Measurements from ENCODE around the gene PGLYRP2. TPM values are rescaled to one million over a fixed set of nuclear protein-coding genes. Genes with fewer than 3 reads are reported as not detected.

Gene PGLYRP2
- total RNA-seq, 1 donor: not detected

GRCh38 chr19:15427991-15428471 is 51.3 kb downstream of the PGLYRP2 start:
- no peak overlapping the region for H3K4me2 ChIP-seq (ENCODE audit: insufficient read depth, low read length)
- no peak overlapping the region for H3K27ac ChIP-seq (ENCODE audit: low read depth, low read length)
- H2AFZ ChIP-seq (ENCODE audit: low read length): no peak overlapping the region
- H3K9me3 ChIP-seq (ENCODE audit: low read depth, low read length): no peaks in the 10 kb centered on the region
- no peaks in the 10 kb centered on the region for H3K27me3 ChIP-seq (ENCODE audit: insufficient read depth, low read length)
- TF ChIP-seq, protein P1, sequence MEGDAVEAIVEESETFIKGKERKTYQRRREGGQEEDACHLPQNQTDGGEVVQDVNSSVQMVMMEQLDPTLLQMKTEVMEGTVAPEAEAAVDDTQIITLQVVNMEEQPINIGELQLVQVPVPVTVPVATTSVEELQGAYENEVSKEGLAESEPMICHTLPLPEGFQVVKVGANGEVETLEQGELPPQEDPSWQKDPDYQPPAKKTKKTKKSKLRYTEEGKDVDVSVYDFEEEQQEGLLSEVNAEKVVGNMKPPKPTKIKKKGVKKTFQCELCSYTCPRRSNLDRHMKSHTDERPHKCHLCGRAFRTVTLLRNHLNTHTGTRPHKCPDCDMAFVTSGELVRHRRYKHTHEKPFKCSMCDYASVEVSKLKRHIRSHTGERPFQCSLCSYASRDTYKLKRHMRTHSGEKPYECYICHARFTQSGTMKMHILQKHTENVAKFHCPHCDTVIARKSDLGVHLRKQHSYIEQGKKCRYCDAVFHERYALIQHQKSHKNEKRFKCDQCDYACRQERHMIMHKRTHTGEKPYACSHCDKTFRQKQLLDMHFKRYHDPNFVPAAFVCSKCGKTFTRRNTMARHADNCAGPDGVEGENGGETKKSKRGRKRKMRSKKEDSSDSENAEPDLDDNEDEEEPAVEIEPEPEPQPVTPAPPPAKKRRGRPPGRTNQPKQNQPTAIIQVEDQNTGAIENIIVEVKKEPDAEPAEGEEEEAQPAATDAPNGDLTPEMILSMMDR (IDR thresholded peaks at IDR 0.05; ENCODE audit: extremely low read depth, low read depth, low read length): no peak
- peaks cover 30% of the 10 kb centered on the region for H3K36me3 ChIP-seq (ENCODE audit: insufficient read depth, low read length)
- peaks cover 25% of the 10 kb centered on the region for H4K20me1 ChIP-seq (ENCODE audit: insufficient read depth, low read length)
- H3K79me2 ChIP-seq (ENCODE audit: insufficient read depth, low read length): peaks cover 54% of the 10 kb centered on the region
- no peak overlapping the region for H3K4me3 ChIP-seq (ENCODE audit: insufficient read depth, low read length)
- DNase-seq (ENCODE audit: insufficient read length, low spot score, missing footprints): peak; percentile 72
- peaks cover 15% of the 10 kb centered on the region for H3K4me1 ChIP-seq (ENCODE audit: insufficient read depth, low read length)

DNA sequence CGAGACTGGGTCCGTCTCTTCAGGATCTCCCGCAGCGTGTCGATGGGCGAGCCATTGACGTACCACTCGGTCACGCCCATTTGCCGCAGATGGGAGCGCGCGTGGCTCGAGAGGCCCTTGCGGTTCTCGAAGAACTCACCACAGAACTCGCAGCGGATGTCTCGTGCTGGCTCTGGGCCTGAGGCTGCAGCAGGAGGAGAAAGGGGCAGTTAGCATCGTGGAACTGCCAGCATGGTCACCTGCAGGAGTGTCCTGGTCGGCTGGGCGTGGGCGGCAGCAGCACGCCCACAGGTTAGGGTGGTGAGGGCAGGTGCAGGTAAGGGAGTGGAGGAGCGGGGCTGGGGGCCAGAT is 52.0 kb downstream of the PGLYRP2 start:
- TF ChIP-seq, protein P1 (IDR thresholded peaks at IDR 0.05; ENCODE audit: extremely low read depth, low read depth, low read length): no peak
- peak; percentile 80 for DNase-seq (ENCODE audit: insufficient read length, low spot score, missing footprints)
- Histone ChIP-seq H3K4me3 (ENCODE audit: insufficient read depth, low read length) (no peak overlapping the region), H3K27me3 (ENCODE audit: insufficient read depth, low read length) (no peaks in the 10 kb centered on the region), H3K4me2 (ENCODE audit: insufficient read depth, low read length) (no peak overlapping the region), H3K79me2 (ENCODE audit: insufficient read depth, low read length) (peaks cover 54% of the 10 kb centered on the region), H3K27ac (ENCODE audit: low read depth, low read length) (no peak overlapping the region), H4K20me1 (ENCODE audit: insufficient read depth, low read length) (peaks cover 25% of the 10 kb centered on the region), H3K36me3 (ENCODE audit: insufficient read depth, low read length) (peaks cover 37% of the 10 kb centered on the region), H3K9me3 (ENCODE audit: low read depth, low read length) (no peaks in the 10 kb centered on the region), H2AFZ (ENCODE audit: low read length) (no peak overlapping the region), H3K4me1 (ENCODE audit: insufficient read depth, low read length) (peaks cover 15% of the 10 kb centered on the region)

DNA sequence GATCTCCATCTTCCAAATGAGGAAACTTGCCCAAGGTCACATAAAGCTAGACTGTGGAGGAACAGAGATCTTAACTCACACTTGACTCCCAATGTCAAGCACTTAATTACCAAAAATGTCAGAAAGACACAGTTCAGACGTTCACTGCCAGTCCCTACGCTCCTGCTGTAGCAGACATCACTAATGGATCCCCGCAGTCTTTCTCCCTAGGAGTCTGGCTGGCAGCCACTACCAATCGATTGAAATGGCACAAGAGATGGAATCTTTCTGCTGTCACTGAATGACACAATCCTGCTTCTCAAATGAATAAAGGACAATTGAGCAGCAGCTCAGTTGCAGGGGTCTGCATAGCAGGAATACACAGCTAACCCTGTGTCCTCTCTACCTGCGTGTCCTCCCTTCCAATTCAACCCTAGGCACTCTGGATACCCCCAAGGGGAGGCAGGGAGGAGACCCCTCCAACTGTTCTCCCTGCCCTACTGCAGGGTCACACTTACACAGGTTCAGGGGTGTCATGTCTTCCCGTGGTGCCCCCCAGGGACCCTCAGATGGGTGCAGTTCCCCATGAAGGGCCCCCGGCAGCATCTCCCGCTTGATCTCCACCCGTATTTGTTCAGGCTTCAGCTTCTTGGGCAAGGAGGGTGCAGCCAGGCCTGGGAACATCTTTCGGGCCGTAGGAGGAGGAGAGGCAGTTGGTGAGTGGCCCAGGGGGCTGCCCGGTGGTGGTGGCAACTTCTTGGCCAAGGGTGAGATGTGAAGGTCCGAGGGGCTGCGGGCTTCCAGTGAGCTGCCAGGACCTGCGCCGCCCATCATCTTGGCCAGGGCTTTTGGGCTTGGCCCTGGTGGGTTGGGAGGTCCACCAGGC is 52.6 kb downstream of the PGLYRP2 start:
- Histone ChIP-seq H3K9me3 (ENCODE audit: low read depth, low read length) (no peaks in the 10 kb centered on the region), H3K4me3 (ENCODE audit: insufficient read depth, low read length) (no peak overlapping the region), H3K36me3 (ENCODE audit: insufficient read depth, low read length) (peaks cover 39% of the 10 kb centered on the region), H3K79me2 (ENCODE audit: insufficient read depth, low read length) (peaks cover 49% of the 10 kb centered on the region), H3K27me3 (ENCODE audit: insufficient read depth, low read length) (no peaks in the 10 kb centered on the region), H3K4me1 (ENCODE audit: insufficient read depth, low read length) (peaks cover 14% of the 10 kb centered on the region), H3K4me2 (ENCODE audit: insufficient read depth, low read length) (no peak overlapping the region), H3K27ac (ENCODE audit: low read depth, low read length) (no peak overlapping the region), H4K20me1 (ENCODE audit: insufficient read depth, low read length) (peaks cover 24% of the 10 kb centered on the region), H2AFZ (ENCODE audit: low read length) (no peak overlapping the region)
- TF ChIP-seq, protein P1 (IDR thresholded peaks at IDR 0.05; ENCODE audit: extremely low read depth, low read depth, low read length): no peak
- peak; percentile 92 for DNase-seq (ENCODE audit: insufficient read length, low spot score, missing footprints)

DNA sequence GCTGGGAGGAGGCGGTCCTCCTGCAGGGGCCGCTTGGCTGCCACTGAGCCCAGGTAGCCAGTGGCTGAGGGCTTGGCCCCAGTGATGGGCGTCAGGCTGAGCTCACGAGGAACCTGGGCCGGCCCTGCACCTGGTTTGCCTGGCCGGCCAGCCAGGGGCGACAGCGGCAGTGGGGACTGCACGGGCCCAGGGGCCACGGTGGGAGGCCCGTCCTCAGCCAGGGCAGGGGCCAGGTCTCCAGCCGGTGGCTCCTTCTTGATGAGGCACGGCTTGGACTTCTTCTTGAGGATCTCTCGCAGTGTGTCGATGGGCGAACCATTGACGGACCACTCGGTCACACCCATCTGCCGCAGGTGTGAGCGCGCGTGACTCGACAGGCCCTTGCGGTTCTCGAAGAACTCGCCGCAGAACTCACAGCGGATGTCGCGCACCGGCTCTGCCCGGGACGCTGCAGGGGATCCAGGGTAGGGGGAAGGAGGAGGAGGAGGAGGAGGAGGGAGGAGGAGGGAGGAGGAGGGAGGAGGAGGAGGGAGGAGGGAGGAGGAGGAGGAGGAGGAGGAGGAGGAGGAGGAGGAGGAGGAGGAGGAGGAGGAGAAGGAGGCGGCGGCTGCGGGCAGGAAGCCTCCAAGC is 53.9 kb downstream of the PGLYRP2 start:
- H3K27ac ChIP-seq (ENCODE audit: low read depth, low read length): no peak overlapping the region
- H3K27me3 ChIP-seq (ENCODE audit: insufficient read depth, low read length): no peaks in the 10 kb centered on the region
- H4K20me1 ChIP-seq (ENCODE audit: insufficient read depth, low read length): peaks cover 12% of the 10 kb centered on the region
- no peak overlapping the region for H3K4me3 ChIP-seq (ENCODE audit: insufficient read depth, low read length)
- peaks cover 36% of the 10 kb centered on the region for H3K79me2 ChIP-seq (ENCODE audit: insufficient read depth, low read length)
- peaks cover 39% of the 10 kb centered on the region for H3K36me3 ChIP-seq (ENCODE audit: insufficient read depth, low read length)
- TF ChIP-seq, protein P1 (IDR thresholded peaks at IDR 0.05; ENCODE audit: extremely low read depth, low read depth, low read length): no peak
- peak; percentile 65 for DNase-seq (ENCODE audit: insufficient read length, low spot score, missing footprints)
- no peak overlapping the region for H2AFZ ChIP-seq (ENCODE audit: low read length)
- H3K9me3 ChIP-seq (ENCODE audit: low read depth, low read length): no peaks in the 10 kb centered on the region
- peaks cover under 1% of the 10 kb centered on the region for H3K4me1 ChIP-seq (ENCODE audit: insufficient read depth, low read length)
- H3K4me2 ChIP-seq (ENCODE audit: insufficient read depth, low read length): no peak overlapping the region
